ENCODE measurements around the gene ZNF362.
"Not testable (repeated sequence)": the region's sequence is repeated elsewhere in the genome, so short reads cannot be mapped to it uniquely, and the experiment has no call there.

GRCh38 chr1:33239410-33239809 lies 16.9 kb upstream of the ZNF362 start:
- TF ChIP-seq CTCF (conservative IDR thresholded peaks at IDR 0.05 in 1 of 2, IDR thresholded peaks at IDR 0.05 in 1 of 2; ENCODE audit: low read depth in 1 of 2, low read length in 2 of 2); EZH2 (IDR thresholded peaks at IDR 0.05; ENCODE audit: low read length, missing control alignments): not testable (repeated sequence)
